HG02588 (cell line): ENCODE measurements around the gene FYB2.

Source experiments
- ATAC-seq: cut with Tn5 transposase; IDR thresholded peaks from one replicate; pipeline ENCODE4 v1.9.1; 2021; ENCODE audit warnings: mild to moderate bottlenecking, moderate library complexity; ENCODE audit not compliant: unreplicated experiment

Gene FYB2, protein sequence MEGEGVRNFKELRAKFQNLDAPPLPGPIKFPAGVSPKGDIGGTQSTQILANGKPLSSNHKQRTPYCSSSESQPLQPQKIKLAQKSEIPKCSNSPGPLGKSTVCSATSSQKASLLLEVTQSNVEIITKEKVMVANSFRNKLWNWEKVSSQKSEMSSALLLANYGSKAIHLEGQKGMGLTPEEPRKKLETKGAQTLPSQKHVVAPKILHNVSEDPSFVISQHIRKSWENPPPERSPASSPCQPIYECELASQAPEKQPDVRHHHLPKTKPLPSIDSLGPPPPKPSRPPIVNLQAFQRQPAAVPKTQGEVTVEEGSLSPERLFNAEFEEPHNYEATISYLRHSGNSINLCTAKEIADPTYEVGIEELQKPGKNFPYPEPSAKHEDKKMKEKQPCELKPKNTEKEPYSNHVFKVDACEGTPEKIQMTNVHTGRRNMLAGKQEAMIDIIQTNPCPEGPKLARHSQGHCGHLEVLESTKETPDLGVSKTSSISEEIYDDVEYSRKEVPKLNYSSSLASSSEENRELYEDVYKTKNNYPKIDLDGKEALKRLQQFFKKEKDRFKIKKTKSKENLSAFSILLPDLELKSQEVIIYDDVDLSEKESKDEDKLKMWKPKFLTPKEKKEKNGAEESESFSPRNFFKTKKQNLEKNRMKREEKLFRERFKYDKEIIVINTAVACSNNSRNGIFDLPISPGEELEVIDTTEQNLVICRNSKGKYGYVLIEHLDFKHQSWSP

DNA sequence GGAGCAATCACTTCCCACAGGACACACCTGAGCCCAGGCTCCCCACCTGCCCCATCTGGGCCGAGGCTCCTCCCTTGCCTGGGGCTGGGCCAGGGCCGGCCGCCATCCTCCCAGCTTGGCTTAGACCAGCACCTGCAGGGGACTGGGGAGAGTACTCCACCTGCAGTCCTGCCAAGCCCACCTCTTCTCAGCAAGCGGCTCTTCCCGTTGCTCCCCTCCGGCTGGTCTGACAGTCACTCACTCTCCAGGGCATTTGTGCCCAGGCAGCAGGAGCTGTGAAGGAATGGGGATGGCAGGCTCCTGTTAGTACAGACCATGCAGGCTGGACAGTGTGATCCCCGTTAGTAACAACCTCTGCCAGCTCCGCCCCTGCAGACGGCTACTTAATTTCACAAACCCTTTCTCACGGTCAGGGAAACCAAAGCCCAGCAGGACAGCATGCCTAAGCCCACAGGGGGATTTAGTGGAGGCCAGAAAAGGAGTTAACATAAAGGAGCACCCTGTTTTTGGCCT is at the start of gene FYB2:
Gene FYB2, minus strand, starts transcription at position 18 of the 513 bp plus-strand sequence. CDS start 114 bp downstream, outside the sequence.
- no peak for ATAC-seq

DNA sequence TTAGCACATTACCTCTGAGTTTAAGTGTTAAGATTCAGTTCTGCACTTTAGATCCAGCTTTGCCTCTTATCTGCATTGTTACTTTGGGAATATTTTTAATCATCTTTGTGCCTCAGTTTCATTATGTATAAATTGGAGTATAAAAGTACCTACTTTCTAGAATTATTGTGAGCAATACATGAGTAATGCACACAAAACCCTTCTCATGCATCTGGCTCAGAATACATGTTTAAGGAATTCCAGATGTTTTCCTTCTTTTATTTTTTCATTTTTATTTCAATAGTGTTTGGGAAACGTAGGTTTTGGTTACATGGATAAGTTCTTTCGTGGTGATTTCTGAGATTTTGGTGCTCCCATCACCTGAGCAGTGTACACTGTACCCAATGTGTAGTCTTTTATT is 49.6 kb upstream of the FYB2 start:
- no peak for ATAC-seq

DNA sequence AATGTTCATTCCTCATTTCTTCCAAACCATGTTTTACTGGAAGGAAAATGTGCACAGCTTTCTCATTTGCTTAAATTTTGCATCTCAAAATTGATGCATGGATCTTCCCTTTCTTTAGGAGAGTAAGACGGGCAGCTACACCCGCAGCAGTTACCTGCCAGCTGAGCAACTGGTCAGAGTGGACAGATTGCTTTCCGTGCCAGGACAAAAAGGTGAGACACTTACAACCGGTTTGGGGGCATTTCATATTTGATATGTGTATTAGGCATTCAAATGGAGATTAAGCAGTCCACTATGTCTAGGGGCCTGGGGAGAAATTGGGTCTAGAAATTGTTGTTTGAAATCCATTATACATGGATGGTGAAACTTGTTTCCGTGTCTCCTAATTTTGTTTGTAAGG is 48.3 kb upstream of the FYB2 start:
- no peak for ATAC-seq

DNA sequence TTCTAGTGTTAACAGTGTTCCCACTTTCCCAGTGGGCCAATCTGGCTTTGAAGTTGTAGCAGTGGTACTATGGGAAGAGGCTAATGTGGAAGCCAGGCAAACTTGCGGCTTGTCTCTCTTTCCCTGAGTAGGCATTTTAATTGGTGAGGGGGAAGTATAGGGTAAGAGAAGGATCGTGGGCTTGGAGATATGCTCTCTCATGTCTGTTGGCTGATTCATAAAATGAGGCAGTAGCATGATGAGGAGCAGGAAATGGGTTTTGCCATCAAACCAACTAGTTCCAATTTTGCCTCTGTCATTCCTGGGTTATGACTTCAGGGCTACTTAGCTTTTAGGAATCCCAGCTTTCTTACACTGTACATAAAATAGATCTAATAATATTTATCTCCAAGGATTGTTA is 47.5 kb upstream of the FYB2 start:
- no peak for ATAC-seq

DNA sequence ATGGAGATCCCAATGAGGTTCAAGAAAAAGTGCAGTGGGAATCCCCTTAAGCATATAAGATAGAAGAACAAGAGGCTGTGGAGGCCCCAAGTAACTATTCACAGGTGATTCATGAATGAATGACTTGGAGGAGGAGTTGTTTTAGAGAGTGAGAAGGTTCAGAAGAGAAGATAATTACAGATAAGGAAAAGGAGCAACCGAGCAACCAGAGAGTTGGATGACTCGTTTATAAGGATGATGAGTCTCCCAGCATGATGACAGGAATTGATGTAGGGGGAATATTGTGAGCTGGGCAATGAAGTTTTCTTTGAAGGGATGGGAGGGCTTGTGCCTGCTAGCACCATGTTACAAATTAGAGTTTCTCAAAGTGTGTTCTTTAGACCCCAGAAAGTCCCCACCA is 45.2 kb upstream of the FYB2 start:
- ATAC-seq, result no peak

DNA sequence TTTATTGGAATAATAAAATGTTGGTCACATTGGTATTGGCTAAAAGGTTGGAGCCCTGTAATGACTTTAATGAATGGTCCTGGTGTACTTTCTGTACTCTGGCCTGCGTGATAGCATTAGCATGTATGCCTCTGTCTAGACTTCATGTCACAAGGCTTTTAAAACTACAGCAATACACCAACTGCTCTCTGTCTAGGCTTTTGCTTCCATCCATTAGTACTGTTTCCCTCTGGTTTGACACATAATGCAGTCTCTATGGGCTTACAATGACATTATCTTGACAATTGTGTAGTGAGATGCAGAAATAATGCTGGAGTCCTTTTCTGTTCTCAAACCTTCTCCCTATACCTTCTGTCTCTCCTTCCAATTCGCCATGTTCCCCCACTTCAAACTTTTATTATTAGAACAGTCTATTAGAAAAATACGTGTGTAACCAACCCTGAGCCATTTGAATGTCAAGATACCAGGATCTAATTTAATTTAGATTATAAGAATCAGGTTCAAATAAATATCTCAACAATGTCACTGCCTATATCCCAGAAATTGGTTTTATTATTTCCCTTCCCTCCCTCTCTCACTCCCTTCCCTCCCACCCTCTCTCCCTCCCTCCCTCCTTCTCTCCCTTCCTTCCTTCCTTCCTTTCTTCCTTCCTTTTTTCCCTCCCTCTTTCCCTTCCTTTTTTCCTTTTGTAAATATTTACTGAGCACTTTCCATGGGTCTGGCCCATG is 44.2 kb upstream of the FYB2 start:
- ATAC-seq, result no peak

DNA sequence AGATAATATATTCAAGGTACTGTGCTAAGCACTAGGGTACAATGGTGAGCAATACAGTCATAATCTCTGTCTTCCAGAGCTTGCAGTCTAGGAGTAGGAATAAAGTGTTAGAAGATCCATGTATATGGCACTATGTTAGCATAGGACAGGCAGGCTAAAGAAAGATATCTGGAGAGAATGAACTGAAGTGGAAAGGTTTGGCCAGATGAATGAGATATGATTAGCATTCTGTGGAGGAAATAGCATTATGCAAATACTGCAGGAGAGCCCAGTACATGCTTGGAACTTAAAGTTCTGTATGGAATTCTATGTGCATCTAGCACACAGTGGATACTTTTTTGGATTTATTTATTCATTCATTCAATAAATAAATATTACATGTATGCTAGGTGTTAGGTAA is 40.1 kb upstream of the FYB2 start:
- ATAC-seq, result no peak

DNA sequence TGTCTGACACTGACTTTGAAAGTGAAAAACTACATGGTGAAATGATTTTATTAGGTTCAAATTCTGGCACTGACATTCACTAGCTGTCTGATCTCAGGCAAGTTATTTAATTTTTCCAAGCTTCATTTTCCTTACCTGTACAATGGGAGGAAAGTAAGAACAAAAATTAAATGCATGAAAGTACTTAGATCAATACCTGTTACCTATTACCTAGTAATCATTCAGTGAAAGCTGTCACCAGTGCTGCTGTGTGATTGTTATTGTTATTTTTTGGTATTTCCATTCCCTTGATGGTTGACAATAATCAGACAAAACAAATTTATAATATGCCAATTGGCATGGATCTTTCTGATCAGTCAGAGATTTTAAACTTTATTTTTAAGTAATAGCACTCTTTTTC is 37.0 kb upstream of the FYB2 start:
- ATAC-seq, result no peak

DNA sequence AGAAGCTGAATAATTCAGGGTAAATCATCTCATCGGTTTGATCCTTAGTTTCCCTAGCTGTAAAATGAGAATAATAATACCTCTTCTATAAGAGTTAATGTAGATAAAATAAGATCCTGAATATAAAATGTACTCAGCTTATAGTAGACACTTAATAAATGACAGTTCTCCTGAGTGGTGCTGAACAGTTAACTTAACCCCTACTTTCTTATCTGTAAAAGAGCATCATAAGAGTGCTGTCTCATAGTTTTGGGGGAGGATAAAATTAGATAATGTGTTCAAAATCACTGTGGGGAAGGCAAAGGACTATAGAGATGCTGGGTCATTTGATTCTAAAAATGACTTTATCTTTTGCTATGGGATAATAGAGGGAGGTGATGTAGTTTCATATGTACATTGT is 36.0 kb upstream of the FYB2 start:
- no peak for ATAC-seq

DNA sequence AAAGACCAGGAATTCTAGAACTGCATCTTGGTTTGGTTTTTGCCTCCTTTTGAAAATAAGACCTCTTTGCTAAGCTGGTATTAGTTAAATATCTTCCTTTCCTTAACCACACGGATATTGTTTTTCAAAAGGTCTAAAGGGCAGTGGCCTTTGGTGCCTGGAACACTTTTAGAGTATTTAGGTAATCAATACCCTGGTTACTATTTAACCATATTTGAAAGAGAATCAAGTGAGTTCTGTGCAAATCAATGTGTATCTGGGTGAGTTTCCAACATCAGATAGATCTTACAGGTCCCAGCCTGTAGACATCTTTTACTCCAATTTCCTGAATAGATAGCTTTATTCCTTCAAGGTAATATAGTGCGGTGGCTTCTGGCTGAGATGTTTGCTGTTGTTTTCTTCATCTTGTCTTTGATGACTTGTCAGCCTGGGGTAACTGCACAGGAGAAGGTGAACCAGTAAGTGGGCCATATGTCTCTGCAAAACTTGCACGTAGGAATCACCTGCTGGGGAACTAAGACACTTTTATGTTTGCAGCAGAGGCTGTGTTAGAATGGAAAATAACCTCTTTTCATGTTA is 35.4 kb upstream of the FYB2 start, which contains the start of gene C8A:
Gene C8A, plus strand, starts transcription at position 277 of the 579 bp plus-strand sequence. Its CDS starts 105 bp downstream, at position 382.
- no peak for ATAC-seq

DNA sequence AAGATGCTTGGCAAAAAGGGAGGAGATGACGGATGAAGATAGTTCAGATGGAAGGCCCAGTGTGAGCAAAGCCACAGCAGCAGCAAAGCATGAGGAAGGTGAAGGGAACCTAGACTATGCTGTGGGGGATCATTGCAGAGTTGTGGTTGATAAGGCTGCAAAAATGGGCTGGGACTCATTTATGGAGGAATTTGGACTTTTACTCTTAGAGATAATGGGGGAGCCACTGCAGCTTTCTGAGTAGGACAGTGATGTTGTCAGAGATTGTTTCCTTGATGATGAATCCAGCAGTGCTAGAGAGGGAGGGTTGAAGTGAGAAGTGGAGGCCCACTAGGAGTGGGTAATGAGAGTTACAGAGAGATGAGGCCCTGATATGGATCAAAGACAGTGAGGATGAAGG is 33.3 kb upstream of the FYB2 start:
- no peak for ATAC-seq

DNA sequence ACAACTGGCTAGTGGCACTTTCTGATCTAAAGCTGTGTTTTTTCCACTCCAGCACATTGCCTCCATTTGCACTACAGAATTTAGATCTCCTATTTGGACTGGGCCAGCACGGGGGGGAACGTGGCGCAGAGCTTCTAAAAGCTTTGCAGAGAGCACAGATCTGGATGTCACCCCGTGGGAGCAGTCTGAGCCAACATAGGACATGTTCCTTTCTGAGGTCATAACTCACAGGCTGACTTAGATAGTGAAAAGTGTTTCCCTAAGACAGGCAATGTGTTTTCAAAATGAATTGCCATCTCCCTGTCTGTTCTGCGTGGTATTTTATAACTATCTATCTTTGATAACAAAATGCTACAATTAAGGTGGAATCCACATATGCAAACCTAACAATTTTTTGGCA is 31.7 kb upstream of the FYB2 start:
- ATAC-seq, result no peak

DNA sequence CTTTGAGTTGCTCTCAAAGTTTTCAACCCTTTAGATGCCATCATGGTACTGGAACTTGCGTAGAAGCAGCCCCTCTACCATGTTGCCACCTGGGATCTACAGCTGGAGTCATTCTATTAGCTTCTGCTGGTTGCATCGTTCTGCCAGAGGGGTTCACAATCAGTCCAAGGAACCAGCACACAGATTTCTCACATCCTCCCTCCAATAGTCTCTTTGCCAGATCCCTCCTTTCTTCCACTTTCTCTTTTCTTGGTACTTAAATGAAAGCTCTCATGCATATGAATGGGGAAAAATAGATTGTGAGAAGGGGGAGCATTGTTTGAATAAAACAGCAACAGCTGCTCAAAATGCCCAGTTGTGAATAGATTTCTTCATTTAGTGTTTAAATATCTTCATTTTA is 31.2 kb upstream of the FYB2 start:
- ATAC-seq, result no peak

DNA sequence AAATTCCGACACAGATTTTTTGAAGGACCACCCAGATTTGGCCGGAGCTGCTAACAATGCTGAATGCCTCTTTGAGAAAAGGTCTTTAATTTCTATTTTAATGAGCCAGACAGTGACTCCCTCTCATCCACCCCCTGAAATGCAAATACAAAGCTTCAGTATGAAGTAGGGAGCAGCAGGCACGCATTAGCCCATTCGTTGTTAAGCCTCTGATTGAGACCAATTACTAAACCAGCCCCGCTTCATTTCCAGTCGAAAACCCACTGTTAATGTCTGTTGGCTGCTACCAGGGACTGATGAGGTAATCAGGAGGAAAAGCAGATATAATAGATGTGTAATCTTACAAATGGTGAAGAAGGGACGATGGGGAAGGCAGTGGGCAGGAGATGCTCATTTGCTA is 30.5 kb upstream of the FYB2 start:
- ATAC-seq, result no peak

DNA sequence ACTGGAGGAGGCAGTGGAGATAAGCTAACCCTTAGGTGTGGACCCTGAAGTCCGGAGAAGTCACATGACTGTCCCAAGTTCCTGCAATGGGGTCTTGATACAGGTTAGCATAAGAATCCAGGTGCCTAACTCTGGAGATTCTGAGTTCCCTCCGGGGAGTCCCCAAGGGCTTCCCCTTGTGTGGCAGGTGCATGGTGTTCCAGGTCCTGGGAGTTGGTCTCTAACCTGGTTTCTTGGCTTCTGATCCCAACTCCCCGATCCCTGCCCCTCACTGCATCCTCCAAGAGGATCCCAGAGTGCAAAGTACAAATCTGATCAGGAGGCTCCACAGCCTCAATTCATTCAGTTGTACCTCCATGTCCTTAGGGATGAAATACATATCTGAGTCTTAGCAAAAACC is 26.1 kb upstream of the FYB2 start:
- no peak for ATAC-seq

DNA sequence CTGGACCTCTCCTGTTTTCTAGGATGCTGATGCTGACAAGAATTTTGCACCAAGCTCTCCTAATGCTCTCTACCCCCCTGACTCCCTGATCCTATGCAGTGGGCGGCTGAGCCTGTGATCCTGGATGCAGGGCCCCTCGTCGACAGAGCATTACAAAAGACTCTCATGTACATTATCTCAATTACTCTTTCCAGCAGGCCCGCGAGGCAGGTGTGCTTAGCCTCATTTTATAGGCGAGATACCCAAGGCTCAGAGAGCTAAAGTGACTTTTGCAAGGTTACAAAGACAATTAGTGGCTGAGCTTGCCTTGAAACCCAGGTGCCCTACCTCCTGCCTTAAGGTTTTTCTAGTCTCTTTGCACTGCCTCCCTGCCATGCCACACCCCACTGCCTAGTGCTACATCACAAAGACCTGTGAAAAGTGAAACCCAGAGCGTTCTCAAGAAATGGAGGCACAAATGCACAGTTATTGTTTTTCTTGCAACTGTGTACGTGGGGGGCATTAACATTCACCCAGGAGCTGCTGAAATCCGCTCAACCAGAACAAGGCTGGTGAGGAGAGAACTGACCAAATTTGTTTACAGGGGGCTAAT is 25.4 kb upstream of the FYB2 start:
- no peak for ATAC-seq

DNA sequence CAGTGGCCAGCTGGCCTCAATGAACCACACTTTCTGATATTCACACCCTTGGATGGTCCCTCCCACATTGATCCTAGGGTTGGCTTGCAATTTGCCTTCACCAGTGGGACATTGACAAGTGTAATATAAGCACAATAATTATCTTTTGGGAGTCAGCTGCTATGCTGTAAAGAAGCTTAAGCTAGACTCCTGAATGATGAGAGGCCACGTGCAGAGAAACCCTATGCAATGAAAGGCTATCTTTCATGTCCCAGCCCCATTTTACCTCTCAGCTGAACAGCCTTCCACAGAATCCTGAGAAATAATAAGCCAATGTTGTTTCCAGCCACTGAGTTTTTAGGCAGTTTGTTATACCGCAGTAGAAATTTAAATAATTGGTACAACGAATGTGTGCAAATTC is 24.3 kb upstream of the FYB2 start:
- ATAC-seq, result no peak

DNA sequence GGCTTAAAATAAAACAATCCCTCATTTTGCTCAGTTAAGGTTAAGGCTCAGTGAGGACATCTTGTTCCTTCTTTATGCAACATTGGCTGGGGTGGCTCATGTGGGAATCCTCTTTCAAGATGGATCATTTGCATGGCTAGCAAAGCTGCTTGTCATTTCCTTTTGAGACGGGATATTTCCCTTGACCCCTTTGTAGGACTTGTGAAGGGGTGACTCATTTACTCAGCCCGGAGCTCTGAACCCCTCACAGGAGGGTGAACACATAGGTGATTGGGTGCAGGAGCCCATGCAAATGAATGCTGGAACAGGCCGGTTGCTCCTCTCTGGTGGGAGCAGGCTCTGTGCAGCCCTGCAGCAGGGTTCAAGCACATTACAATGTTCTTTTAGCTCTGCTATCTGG is 19.6 kb upstream of the FYB2 start:
- no peak for ATAC-seq

DNA sequence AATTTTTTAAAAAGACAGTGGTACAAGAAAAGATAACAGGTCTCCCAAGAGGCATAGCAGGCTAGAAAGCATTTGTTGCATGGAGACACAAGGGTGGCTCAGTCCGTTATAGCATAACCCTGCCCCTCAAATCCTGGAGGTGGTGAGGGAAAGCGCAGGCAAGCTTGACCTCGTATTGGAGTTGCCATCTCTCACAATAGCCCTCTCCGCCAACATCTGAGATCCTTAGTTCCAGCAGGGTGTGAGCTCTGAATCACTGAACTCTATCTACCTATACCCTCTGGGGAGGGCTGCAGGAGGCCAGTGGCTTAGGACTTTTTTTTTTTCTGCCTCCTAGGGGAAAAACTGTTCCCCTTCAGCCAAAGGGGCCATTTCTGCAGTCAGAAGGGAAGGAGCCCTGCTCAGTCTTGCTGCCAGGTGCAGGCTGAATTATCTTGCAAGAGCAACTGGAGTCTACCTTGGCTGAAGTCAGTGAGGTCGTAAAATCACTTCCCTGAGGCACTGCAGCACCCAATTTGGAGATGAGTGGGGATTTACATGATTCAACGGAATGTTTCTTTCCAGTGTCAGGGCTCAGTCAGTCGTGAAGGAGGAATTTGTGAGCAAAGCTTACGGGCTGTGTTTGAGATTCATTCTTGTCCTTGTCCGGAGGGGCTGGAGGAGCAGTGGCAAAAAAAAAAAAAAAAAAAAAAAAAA is 18.2 kb upstream of the FYB2 start:
- ATAC-seq, result no peak

DNA sequence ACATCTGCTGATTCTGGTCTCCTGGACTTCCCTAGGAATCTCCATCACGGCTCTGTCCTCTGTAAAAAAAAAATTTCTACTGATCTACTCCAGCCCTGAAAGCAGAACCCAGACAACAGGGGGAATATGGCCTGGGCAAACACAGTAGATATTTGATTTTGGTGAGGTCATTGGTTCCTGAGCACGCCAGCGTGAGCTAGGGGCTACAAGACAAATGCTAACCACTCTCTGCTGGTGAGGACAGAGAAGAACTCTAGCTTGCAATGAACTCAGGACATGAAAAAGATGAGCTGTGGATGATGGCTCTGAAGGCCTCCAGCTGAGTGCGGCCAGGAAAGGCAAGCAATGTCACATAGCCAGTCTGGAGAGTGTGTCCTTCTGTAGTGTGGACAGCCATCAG is 17.2 kb upstream of the FYB2 start:
- ATAC-seq, result no peak
